Astrocyte (in vitro differentiated cells and primary cell): ENCODE results near the gene SP140. TPM values are rescaled to one million over a fixed set of nuclear protein-coding genes. Genes with fewer than 3 reads are reported as not detected.

ENCODE experiments used
- DNase-seq: peaks from one replicate; pipeline ENCODE4 v3.0.0-alpha.2; 2010; ENCODE audit warnings: low read depth
- FAIRE-seq: peaks from 2 replicates; lab custom pipeline; 2011; peaks lifted over from hg19 to GRCh38; lab: Jason Lieb, UNC
- H2AFZ ChIP-seq: 2 replicates; pipeline ENCODE4 v1.6.0; 2012; ENCODE audit warnings: low read depth, low read length, inconsistent platforms
- H3K27ac ChIP-seq: 2 replicates; pipeline ENCODE4 v1.5.1; 2011; ENCODE audit warnings: low read depth, low read length, inconsistent platforms
- H3K27me3 ChIP-seq: 2 replicates; pipeline ENCODE4 v1.6.0; 2011; ENCODE audit warnings: low read length, inconsistent platforms; ENCODE audit not compliant: insufficient read depth
- H3K36me3 ChIP-seq: 2 replicates; pipeline ENCODE4 v1.5.1; 2011; ENCODE audit warnings: low read length, inconsistent platforms; ENCODE audit not compliant: insufficient read depth
- H3K4me1 ChIP-seq: 2 replicates; pipeline ENCODE4 v1.5.1; 2011; ENCODE audit warnings: low read length, inconsistent platforms; ENCODE audit not compliant: insufficient read depth
- H3K4me2 ChIP-seq: 2 replicates; pipeline ENCODE4 v1.6.0; 2012; ENCODE audit warnings: low read length, inconsistent platforms
- H3K4me3 ChIP-seq: 2 replicates; pipeline ENCODE4 v1.5.1; 2011; ENCODE audit warnings: low read depth, mild to moderate bottlenecking, low read length, inconsistent platforms; ENCODE audit not compliant: insufficient read depth
- H3K79me2 ChIP-seq: 2 replicates; pipeline ENCODE4 v1.6.0; 2012; ENCODE audit warnings: mild to moderate bottlenecking, low read length, inconsistent platforms; ENCODE audit not compliant: insufficient read depth
- H3K9ac ChIP-seq: 2 replicates; pipeline ENCODE4 v1.6.0; 2012; ENCODE audit warnings: mild to moderate bottlenecking, low read length, inconsistent platforms
- H3K9me3 ChIP-seq: 2 replicates; pipeline ENCODE4 v1.5.1; 2012; ENCODE audit warnings: low read depth, mild to moderate bottlenecking, low read length, inconsistent platforms; ENCODE audit not compliant: insufficient read depth
- H4K20me1 ChIP-seq: 2 replicates; pipeline ENCODE4 v1.6.0; 2012; ENCODE audit warnings: low read length, inconsistent platforms; ENCODE audit not compliant: insufficient read depth
- H3K27ac Mint-ChIP-seq: one replicate; pipeline ENCODE4 v1.8.0; 2021; ENCODE audit warnings: mild to moderate bottlenecking, mixed read lengths; ENCODE audit not compliant: unreplicated experiment
- H3K27me3 Mint-ChIP-seq: one replicate; pipeline ENCODE4 v1.8.0; 2021; ENCODE audit warnings: low read depth, mixed read lengths; ENCODE audit not compliant: unreplicated experiment
- H3K36me3 Mint-ChIP-seq: one replicate; pipeline ENCODE4 v1.8.0; 2021; ENCODE audit warnings: low read depth, mixed read lengths; ENCODE audit not compliant: unreplicated experiment
- H3K4me1 Mint-ChIP-seq: one replicate; pipeline ENCODE4 v1.8.0; 2021; ENCODE audit warnings: low read depth, mixed read lengths; ENCODE audit not compliant: unreplicated experiment
- H3K4me3 Mint-ChIP-seq: one replicate; pipeline ENCODE4 v1.8.0; 2021; ENCODE audit warnings: mild to moderate bottlenecking, moderate library complexity, mixed read lengths; ENCODE audit not compliant: unreplicated experiment
- H3K9me3 Mint-ChIP-seq: one replicate; pipeline ENCODE4 v1.8.0; 2021; ENCODE audit warnings: mild to moderate bottlenecking, mixed read lengths; ENCODE audit not compliant: unreplicated experiment
- CTCF ChIP-seq: IDR thresholded peaks from 2 replicates; pipeline ENCODE4 v1.5.1; 2011; ENCODE audit warnings: low read depth, mild to moderate bottlenecking, inconsistent platforms, low read length, moderate library complexity; ENCODE audit not compliant: insufficient read depth
- EZH2 ChIP-seq: IDR thresholded peaks from 2 replicates; pipeline ENCODE4 v1.6.1; 2012; ENCODE audit warnings: mild to moderate bottlenecking, low read length, inconsistent platforms; ENCODE audit not compliant: insufficient read depth
- total RNA-seq: library from RNA; stranded (reverse); gene quantifications from 2 replicates; pipeline ENCODE4 v1.2.1, GENCODE V29; 2021

The SP140 gene
- total RNA-seq, 1 donor from 2014 or later, result 18.5 TPM

DNA sequence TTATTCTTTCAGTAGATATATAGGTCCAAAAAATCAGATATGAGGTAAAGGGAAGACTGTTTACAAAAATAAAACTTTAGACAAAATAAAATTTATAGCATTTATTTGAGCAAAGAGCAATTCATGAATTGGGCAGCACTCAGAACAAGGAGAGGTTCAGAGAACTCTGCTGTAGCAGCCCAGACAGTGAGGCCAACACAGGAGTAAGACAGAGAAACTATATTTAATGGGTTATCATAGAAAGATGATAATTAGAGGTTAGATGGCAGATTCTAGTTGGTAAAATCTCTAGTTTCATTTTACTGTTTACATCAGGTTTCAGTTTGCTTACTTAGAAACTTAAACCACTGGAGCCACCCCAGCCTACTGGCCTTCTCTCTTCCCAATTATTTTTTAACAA is 71.4 kb downstream of the SP140 start:
- no peaks in the 10 kb centered on the region for H4K20me1 ChIP-seq
- H3K79me2 ChIP-seq, result no peaks in the 10 kb centered on the region
- no peaks in the 10 kb centered on the region for H3K27me3 Mint-ChIP-seq
- H3K4me1 Mint-ChIP-seq, result no peaks in the 10 kb centered on the region
- H3K27me3 ChIP-seq, result no peaks in the 10 kb centered on the region
- H3K4me1 ChIP-seq, result no peaks in the 10 kb centered on the region
- no peak overlapping the region for H3K4me2 ChIP-seq
- no peak overlapping the region for H3K27ac Mint-ChIP-seq
- peaks cover 30% of the 10 kb centered on the region for H3K9me3 Mint-ChIP-seq
- no peaks in the 10 kb centered on the region for H3K9me3 ChIP-seq
- peaks cover 56% of the 10 kb centered on the region for H3K36me3 Mint-ChIP-seq
- H3K9ac ChIP-seq, result no peak overlapping the region
- DNase-seq (no peak), FAIRE-seq (no peak)
- no peak overlapping the region for H3K4me3 Mint-ChIP-seq
- no peak overlapping the region for H3K27ac ChIP-seq
- H3K4me3 ChIP-seq, result no peak overlapping the region
- H3K36me3 ChIP-seq, result no peaks in the 10 kb centered on the region
- TF ChIP-seq CTCF, result no peak
- TF ChIP-seq EZH2, result no peak
- no peak overlapping the region for H2AFZ ChIP-seq

- H3K27me3 Mint-ChIP-seq, result no peaks in the 10 kb centered on the region
- Histone ChIP-seq H2AFZ (no peak overlapping the region), H3K9ac (no peak overlapping the region), H3K79me2 (no peaks in the 10 kb centered on the region), H3K9me3 (no peaks in the 10 kb centered on the region), H3K27me3 (no peaks in the 10 kb centered on the region), H3K4me2 (no peak overlapping the region), H4K20me1 (no peaks in the 10 kb centered on the region), H3K27ac (no peak overlapping the region), H3K36me3 (no peaks in the 10 kb centered on the region), H3K4me1 (no peaks in the 10 kb centered on the region), H3K4me3 (no peak overlapping the region)
- DNase-seq (no peak), FAIRE-seq (no peak)
- H3K4me3 Mint-ChIP-seq, result no peak overlapping the region
- H3K4me1 Mint-ChIP-seq, result no peaks in the 10 kb centered on the region
- H3K27ac Mint-ChIP-seq, result no peak overlapping the region
- peaks cover 39% of the 10 kb centered on the region for H3K9me3 Mint-ChIP-seq
- TF ChIP-seq EZH2 (no peak), CTCF (no peak)
- H3K36me3 Mint-ChIP-seq, result peaks cover 49% of the 10 kb centered on the region
Observed at GRCh38 chr2:230299618-230300017, 74.1 kb downstream of the SP140 start.

DNA sequence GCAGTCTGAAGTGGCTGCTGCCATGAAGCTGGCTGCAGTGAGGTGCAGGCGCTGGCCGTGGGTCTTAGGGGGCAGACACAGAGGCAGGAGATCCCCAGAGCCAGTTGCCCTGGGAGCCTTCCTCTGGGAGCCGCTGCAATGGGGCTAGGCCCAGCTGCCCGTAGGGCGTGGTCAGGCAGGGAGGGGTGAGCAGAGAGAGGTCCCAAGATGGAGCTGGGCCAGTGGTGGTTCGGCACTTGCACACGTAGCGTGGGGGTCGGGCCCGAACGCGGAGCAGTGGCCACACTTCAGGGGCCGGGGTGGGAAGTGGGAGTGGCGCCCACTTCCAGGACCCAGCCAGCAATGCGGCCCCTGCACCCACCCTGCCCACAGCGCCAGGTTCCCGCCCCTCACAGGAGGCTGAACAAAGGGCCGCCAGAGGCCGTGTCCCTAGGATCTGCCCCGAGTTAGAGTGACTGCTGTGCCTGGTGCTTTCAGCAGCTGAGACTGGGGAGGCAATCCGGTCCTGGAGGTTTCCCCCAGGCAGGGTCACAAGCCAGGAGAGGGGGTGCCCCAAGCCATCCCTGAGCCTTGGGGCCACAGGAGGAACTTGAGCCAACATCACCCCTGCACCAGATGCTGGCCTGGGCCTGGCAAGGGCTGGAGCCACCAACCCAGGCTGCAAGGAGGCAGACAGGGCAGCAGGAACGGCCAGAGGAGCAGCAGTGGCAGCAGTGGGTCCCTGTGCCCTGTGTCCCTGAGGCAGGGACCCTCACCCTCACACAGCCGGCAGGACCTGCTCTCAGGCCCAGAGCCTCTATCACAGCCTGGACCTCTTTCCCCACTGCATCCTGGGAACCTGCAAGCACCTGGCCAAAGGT is 80.1 kb downstream of the SP140 start:
- no peak overlapping the region for H3K27ac ChIP-seq
- no peak overlapping the region for H3K9ac ChIP-seq
- H3K4me3 ChIP-seq, result no peak overlapping the region
- H3K79me2 ChIP-seq, result no peaks in the 10 kb centered on the region
- H3K36me3 ChIP-seq, result no peaks in the 10 kb centered on the region
- DNase-seq, result no peak
- Mint-ChIP-seq H3K4me1 (no peaks in the 10 kb centered on the region), H3K36me3 (peaks cover 21% of the 10 kb centered on the region), H3K27me3 (no peaks in the 10 kb centered on the region), H3K9me3 (peaks cover 22% of the 10 kb centered on the region), H3K4me3 (no peak overlapping the region), H3K27ac (no peak overlapping the region)
- no peak overlapping the region for H3K4me2 ChIP-seq
- H3K4me1 ChIP-seq, result no peaks in the 10 kb centered on the region
- H2AFZ ChIP-seq, result no peak overlapping the region
- H4K20me1 ChIP-seq, result no peaks in the 10 kb centered on the region
- H3K27me3 ChIP-seq, result no peaks in the 10 kb centered on the region
- H3K9me3 ChIP-seq, result peaks cover 4% of the 10 kb centered on the region
- FAIRE-seq, result no peak
- TF ChIP-seq CTCF, result no peak
- TF ChIP-seq EZH2, result no peak
